Keratinocyte (primary cell): ENCODE data around the gene OR13A1. TPM values are rescaled to one million over a fixed set of nuclear protein-coding genes. Genes with fewer than 3 reads are reported as not detected.

Experiments
- DNase-seq: peaks from one replicate; pipeline ENCODE4 v3.0.0-alpha.2; 2011; ENCODE audit warnings: low read depth, missing footprints, low spot score
- FAIRE-seq: peaks from 2 replicates; lab custom pipeline; 2011; peaks lifted over from hg19 to GRCh38; lab: Jason Lieb, UNC
- H2AFZ ChIP-seq: 2 replicates; pipeline ENCODE4 v1.6.0; 2012; ENCODE audit warnings: low read length, control low read depth, inconsistent platforms; ENCODE audit not compliant: control insufficient read depth
- H3K27ac ChIP-seq: 2 replicates; pipeline ENCODE4 v1.5.1; 2011; ENCODE audit warnings: low read length; ENCODE audit not compliant: control insufficient read depth, insufficient read depth
- H3K27me3 ChIP-seq: 3 replicates; pipeline ENCODE4 v1.6.0; 2011; ENCODE audit warnings: low read length; ENCODE audit not compliant: control insufficient read depth, insufficient read depth; ENCODE audit errors: extremely low read depth
- H3K36me3 ChIP-seq, 2 experiments: 2 replicates in 1 of 2; 3 replicates in 1 of 2; pipeline ENCODE4 v1.5.1; 2011; ENCODE audit warnings: low read length in 2 of 2, mild to moderate bottlenecking in 1 of 2; ENCODE audit not compliant: control insufficient read depth in 2 of 2, insufficient read depth in 2 of 2; ENCODE audit errors: extremely low read depth in 1 of 2
- H3K4me1 ChIP-seq: 3 replicates; pipeline ENCODE4 v1.5.1; 2011; ENCODE audit warnings: low read length; ENCODE audit not compliant: control insufficient read depth, insufficient read depth; ENCODE audit errors: extremely low read depth
- H3K4me2 ChIP-seq: 3 replicates; pipeline ENCODE4 v1.6.0; 2011; ENCODE audit warnings: low read depth, low read length; ENCODE audit not compliant: control insufficient read depth, insufficient read depth; ENCODE audit errors: extremely low read depth
- H3K4me3 ChIP-seq, 3 experiments: fragments of 200-600 bp in 1 of 3; sonication (generic) in 1 of 3; 2 replicates in 2 of 3; 3 replicates in 1 of 3; pipeline ENCODE4 v1.5.1; 2011 to 2016; ENCODE audit warnings: low read length in 3 of 3, mild to moderate bottlenecking in 3 of 3, control low read depth in 2 of 3, inconsistent platforms in 1 of 3, low read depth in 1 of 3, mixed read lengths in 1 of 3, mixed run types in 1 of 3, moderate library complexity in 1 of 3; ENCODE audit not compliant: control insufficient read depth in 2 of 3, insufficient read depth in 2 of 3; ENCODE audit errors: extremely low read depth in 1 of 3
- H3K79me2 ChIP-seq: 2 replicates; pipeline ENCODE4 v1.6.0; 2012; ENCODE audit warnings: low read length; ENCODE audit not compliant: control insufficient read depth, insufficient read depth
- H3K9ac ChIP-seq: 3 replicates; pipeline ENCODE4 v1.6.0; 2011; ENCODE audit warnings: low read length; ENCODE audit not compliant: control insufficient read depth, insufficient read depth; ENCODE audit errors: extremely low read depth
- H3K9me1 ChIP-seq: 3 replicates; pipeline ENCODE4 v1.6.0; 2011; ENCODE audit warnings: low read length; ENCODE audit not compliant: control insufficient read depth, insufficient read depth; ENCODE audit errors: extremely low read depth
- H3K9me3 ChIP-seq: 2 replicates; pipeline ENCODE4 v1.5.1; 2012; ENCODE audit warnings: low read depth, low read length; ENCODE audit not compliant: control insufficient read depth
- H4K20me1 ChIP-seq: 3 replicates; pipeline ENCODE4 v1.6.0; 2011; ENCODE audit warnings: low read length; ENCODE audit not compliant: control insufficient read depth, insufficient read depth; ENCODE audit errors: extremely low read depth
- EZH2 ChIP-seq: IDR thresholded peaks from one replicate; pipeline ENCODE4 v1.6.1; 2012; ENCODE audit warnings: inconsistent platforms, mild to moderate bottlenecking, low read length, moderate library complexity
- dilution Hi-C: fragments of 300-500 bp; cut with MboI; formaldehyde crosslinking; loops from one replicate; pipeline ENCODE4 v1.7.0; 2020; ENCODE audit warnings: low sequenced_read_pairs; ENCODE audit not compliant: extremely low pct_ligation_motif_present
- polyA plus RNA-seq, 5 experiments: library from polyadenylated mRNA; depleted of rRNA in 3 of 5; stranded (reverse) in 3 of 5; stranded (forward) in 1 of 5; unstranded in 1 of 5; fragments of >200 nt; gene quantifications; 1 replicate in 1 of 5; 2 replicates in 3 of 5; 3 replicates in 1 of 5; pipeline versions ENCODE4 v1.2.1 to v1.2.3, GENCODE V29; 2011 to 2012; ENCODE audit warnings: missing spikeins in 2 of 5, low read depth in 1 of 5, low replicate concordance in 1 of 5
- TF ChIP-seq, protein P1 (sequence below), 3 experiments: IDR thresholded peaks in 1 of 3; conservative IDR thresholded peaks in 1 of 3; optimal IDR thresholded peaks in 1 of 3; 2 replicates in 2 of 3; 3 replicates in 1 of 3; pipeline versions ENCODE3 to v1.5.1; 2011; ENCODE audit warnings: low read length in 3 of 3, mild to moderate bottlenecking in 3 of 3, moderate library complexity in 2 of 3, control low read depth in 1 of 3, inconsistent platforms in 1 of 3; ENCODE audit not compliant: insufficient read depth in 2 of 3; ENCODE audit errors: extremely low read depth in 1 of 3

OR13A1 gene
- polyA plus RNA-seq, 1 donor (not counting 4 experiments of a cell fraction or from before 2014, with no cell fraction given): not detected

- Histone ChIP-seq H3K9me1 (no peaks in the 10 kb centered on the region), H4K20me1 (no peaks in the 10 kb centered on the region), H3K4me1 (no peaks in the 10 kb centered on the region), H3K9me3 (no peaks in the 10 kb centered on the region), H3K27me3 (peaks cover 6% of the 10 kb centered on the region), H3K4me3 (no peak overlapping the region), H3K9ac (no peak overlapping the region), H3K4me2 (no peak overlapping the region), H3K27ac (no peak overlapping the region), H2AFZ (no peak overlapping the region), H3K36me3 (no peaks in the 10 kb centered on the region), H3K79me2 (no peaks in the 10 kb centered on the region)
- dilution Hi-C loops: no loop called here
- TF ChIP-seq, protein P1, sequence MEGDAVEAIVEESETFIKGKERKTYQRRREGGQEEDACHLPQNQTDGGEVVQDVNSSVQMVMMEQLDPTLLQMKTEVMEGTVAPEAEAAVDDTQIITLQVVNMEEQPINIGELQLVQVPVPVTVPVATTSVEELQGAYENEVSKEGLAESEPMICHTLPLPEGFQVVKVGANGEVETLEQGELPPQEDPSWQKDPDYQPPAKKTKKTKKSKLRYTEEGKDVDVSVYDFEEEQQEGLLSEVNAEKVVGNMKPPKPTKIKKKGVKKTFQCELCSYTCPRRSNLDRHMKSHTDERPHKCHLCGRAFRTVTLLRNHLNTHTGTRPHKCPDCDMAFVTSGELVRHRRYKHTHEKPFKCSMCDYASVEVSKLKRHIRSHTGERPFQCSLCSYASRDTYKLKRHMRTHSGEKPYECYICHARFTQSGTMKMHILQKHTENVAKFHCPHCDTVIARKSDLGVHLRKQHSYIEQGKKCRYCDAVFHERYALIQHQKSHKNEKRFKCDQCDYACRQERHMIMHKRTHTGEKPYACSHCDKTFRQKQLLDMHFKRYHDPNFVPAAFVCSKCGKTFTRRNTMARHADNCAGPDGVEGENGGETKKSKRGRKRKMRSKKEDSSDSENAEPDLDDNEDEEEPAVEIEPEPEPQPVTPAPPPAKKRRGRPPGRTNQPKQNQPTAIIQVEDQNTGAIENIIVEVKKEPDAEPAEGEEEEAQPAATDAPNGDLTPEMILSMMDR (optimal IDR thresholded peaks at IDR 0.05 in 1 of 3, IDR thresholded peaks at IDR 0.05 in 1 of 3, conservative IDR thresholded peaks at IDR 0.05 in 1 of 3; ENCODE audit: extremely low read depth in 1 of 3, insufficient read depth in 2 of 3, low read length in 3 of 3): no peak
- TF ChIP-seq EZH2: no peak
- FAIRE-seq: no peak
- DNase-seq: no peak
These were observed 59.7 kb downstream of the OR13A1 start for GRCh38 chr10:45255706-45256105.

- FAIRE-seq: no peak
- DNase-seq: no peak
- no peak overlapping the region for H2AFZ ChIP-seq
- dilution Hi-C loops: no loop called here
- H3K79me2 ChIP-seq: no peaks in the 10 kb centered on the region
- no peaks in the 10 kb centered on the region for H3K36me3 ChIP-seq
- H3K4me2 ChIP-seq: no peak overlapping the region
- H3K9ac ChIP-seq: no peak overlapping the region
- TF ChIP-seq, protein P1 (optimal IDR thresholded peaks at IDR 0.05 in 1 of 3, IDR thresholded peaks at IDR 0.05 in 1 of 3, conservative IDR thresholded peaks at IDR 0.05 in 1 of 3; ENCODE audit: extremely low read depth in 1 of 3, insufficient read depth in 2 of 3, low read length in 3 of 3): no peak
- no peaks in the 10 kb centered on the region for H3K9me3 ChIP-seq
- H3K4me1 ChIP-seq: no peaks in the 10 kb centered on the region
- H3K27me3 ChIP-seq: peaks cover 6% of the 10 kb centered on the region
- no peaks in the 10 kb centered on the region for H4K20me1 ChIP-seq
- no peak overlapping the region for H3K4me3 ChIP-seq
- no peaks in the 10 kb centered on the region for H3K9me1 ChIP-seq
- no peak overlapping the region for H3K27ac ChIP-seq
These were observed 60.5 kb downstream of the OR13A1 start for GRCh38 chr10:45254892-45255291.
